Activated naive CD8-positive, alpha-beta T cell treated with anti-CD3 and anti-CD28 coated beads, Interleukin-2, amount 10 ng/mL, durations not matched to agents 7 days and 5 days (primary cell): ENCODE results near the gene KCNQ4. TPM values are rescaled to one million over a fixed set of nuclear protein-coding genes. Genes with fewer than 3 reads are reported as not detected.

Experiments
- ATAC-seq: fragments of 150-1000 bp; cut with Tn5 transposase; one replicate; pipeline ENCODE4 v1.10.0; 2021; ENCODE audit warnings: low read depth, moderate library complexity
- POLR2A ChIA-PET: fragments of 350-600 bp; sonication (Branson Sonifier 250); formaldehyde crosslinking; loops from one replicate; lab custom pipeline; 2021; ENCODE audit warnings: antibody characterized with exemption; lab: Charles Lee
- DNase-seq: peaks from one replicate; pipeline ENCODE4 v3.0.0; 2021
- H3K27ac Mint-ChIP-seq: one replicate; pipeline ENCODE4 v1.8.0; 2022; ENCODE audit warnings: mild to moderate bottlenecking, mixed read lengths
- H3K27me3 Mint-ChIP-seq: one replicate; pipeline ENCODE4 v1.8.0; 2022; ENCODE audit warnings: mild to moderate bottlenecking, moderate library complexity, mixed read lengths
- H3K36me3 Mint-ChIP-seq: one replicate; pipeline ENCODE4 v1.8.0; 2021; ENCODE audit warnings: mild to moderate bottlenecking, mixed read lengths
- H3K4me1 Mint-ChIP-seq: one replicate; pipeline ENCODE4 v1.8.0; 2021; ENCODE audit warnings: mixed read lengths
- H3K4me3 Mint-ChIP-seq: one replicate; pipeline ENCODE4 v1.8.0; 2022; ENCODE audit warnings: mild to moderate bottlenecking, moderate library complexity, mixed read lengths
- H3K9me3 Mint-ChIP-seq: one replicate; pipeline ENCODE4 v1.8.0; 2021; ENCODE audit warnings: mixed read lengths
- total RNA-seq, 2 experiments: library from RNA; stranded (reverse); gene quantifications; one replicate each; pipeline ENCODE4 v1.2.3, GENCODE V29; 2021

Gene KCNQ4
- total RNA-seq, 2 experiments from 2014 or later = 1.2 to 1.5 TPM

DNA sequence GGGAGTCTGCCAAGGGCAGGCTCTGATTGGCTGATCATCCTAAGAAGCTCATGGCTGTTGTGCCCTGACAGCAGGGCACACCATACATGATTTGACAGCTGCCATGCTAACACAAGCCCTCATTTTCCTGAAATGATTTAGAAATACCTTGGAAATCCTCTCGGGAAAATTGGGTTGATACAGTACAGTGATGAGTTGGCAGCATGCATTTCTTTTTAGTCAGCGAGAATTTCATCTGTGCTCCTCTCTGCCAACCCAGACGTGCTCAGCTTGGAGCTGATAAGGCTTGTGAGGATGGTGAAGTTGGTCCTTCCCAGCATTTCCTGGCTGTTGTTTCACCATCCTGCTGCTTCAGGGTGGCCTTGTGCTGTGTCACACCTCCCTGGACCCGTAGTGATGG lies 22.6 kb upstream of the KCNQ4 start:
- POLR2A ChIA-PET = no interaction called here
- Mint-ChIP-seq H3K4me1 (peaks cover 30% of the 10 kb centered on the region), H3K27ac (no peak overlapping the region), H3K27me3 (no peaks in the 10 kb centered on the region), H3K9me3 (no peaks in the 10 kb centered on the region), H3K4me3 (no peak overlapping the region), H3K36me3 (peaks cover 48% of the 10 kb centered on the region)
- DNase-seq = no peak
- ATAC-seq = no peak

DNA sequence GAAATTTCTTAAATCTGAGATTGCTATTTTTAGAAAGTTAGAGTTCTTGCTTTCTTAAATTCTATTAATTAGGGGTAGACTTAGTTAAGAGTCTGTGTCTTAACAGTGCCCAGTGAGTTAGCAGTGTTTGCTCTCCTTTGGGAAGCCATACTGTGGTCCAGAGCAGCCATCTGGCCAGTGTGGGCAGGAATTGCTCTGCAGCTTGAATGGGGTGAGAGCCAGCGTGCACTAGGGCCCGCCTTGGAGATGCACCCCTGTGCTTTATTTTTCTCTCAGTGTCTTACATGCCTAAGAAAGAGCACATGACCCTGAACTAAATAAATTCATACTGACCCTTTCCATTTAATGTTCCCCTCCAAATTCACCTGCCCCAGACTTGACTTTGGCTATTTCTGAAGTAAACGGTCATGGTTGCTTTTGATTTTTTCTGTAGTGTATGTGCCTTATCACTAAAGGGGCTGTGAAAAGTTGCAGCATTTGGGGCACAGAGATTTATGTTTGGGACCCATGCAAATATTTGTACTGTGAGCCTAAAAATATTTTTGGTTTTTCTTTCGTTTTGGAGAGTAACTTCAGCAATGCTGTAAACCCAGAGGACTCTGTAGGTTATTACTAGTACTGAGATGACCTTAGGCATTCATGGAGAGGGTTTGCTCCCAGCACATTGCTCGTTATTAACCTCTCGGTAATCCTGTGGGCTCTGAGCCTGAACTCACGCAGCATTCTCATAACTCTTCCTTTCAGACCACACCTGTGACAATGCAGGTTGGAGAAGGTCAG lies 21.3 kb upstream of the KCNQ4 start:
- H3K4me3 Mint-ChIP-seq = no peak overlapping the region
- H3K36me3 Mint-ChIP-seq = peaks cover 56% of the 10 kb centered on the region
- no peaks in the 10 kb centered on the region for H3K9me3 Mint-ChIP-seq
- POLR2A ChIA-PET = interaction anchor here (0.7 to 1.1 kb wide), 2 partner anchors 11 to 33 kb away, joined by 3 read pairs; no protein-coding TSS in a partner anchor
- no peaks in the 10 kb centered on the region for H3K27me3 Mint-ChIP-seq
- DNase-seq (no peak), ATAC-seq (no peak)
- peak overlapping the region; percentile 52 for H3K27ac Mint-ChIP-seq
- H3K4me1 Mint-ChIP-seq = peaks cover 30% of the 10 kb centered on the region

DNA sequence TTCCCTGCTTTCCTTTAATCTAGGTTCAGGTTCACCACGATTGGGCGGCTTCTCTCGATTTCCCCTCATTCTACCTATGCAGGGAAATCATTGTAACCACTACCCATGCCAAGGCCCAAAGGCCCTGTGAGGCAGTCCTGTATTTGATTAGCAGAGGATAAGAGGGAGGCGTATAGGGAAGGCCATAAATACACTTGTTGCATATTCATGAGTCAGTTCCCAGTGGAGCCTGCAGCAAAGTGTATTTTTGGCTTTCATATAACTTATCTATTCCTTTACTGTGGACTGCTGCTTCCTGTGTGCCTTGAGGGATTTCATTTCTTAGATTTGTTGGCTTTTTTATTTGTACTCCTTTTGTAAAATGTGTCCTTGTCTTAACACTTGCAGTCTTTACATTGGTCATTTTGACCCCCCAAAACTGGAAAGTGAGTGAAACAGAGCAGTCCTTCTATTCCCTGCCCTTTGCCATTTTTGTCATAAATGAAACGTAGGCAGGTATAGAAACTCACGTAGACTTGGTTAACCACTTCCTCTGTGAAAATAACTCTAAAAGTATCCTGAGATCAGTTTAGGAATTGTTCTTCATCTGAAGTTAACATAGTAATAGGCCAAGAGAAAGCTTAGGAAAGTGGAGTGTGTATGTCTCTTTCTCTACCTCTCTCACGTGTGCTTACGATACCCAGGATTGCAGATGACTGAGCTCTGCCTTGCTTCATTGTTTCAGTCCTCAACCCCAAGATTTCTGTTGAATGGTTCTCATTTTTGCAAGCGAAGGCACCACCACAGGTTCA lies 19.6 kb upstream of the KCNQ4 start:
- DNase-seq = no peak
- Mint-ChIP-seq H3K4me3 (peak overlapping the region; percentile 85), H3K27ac (peak overlapping the region; percentile 95), H3K9me3 (no peaks in the 10 kb centered on the region), H3K27me3 (no peaks in the 10 kb centered on the region), H3K4me1 (peaks cover 30% of the 10 kb centered on the region), H3K36me3 (peaks cover 64% of the 10 kb centered on the region)
- POLR2A ChIA-PET = interaction anchor here (0.6 to 1.4 kb wide), 3 partner anchors 9 to 72 kb away, joined by 4 to 9 read pairs (median 5); partner anchors contain the start of gene NFYC
- ATAC-seq = peak; percentile 55

DNA sequence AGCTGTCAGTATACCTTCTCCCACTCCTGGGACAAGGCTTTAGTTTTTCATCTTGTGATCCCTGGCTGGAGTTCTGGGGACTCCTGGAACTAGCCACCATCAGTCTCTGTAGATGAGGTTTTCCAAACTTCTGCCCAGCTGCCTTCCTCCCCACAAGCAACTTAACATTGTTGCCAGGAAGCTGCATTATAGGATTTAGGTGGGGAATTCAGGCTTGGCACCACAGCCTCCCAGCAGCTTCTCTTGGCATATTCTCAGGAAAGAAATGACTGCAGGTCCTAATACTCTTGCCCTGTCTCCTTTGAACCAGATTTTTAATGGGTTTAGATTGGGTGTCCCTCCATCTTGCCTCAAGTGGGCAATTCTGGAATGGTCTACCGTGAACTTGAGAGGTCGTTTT lies 18.6 kb upstream of the KCNQ4 start:
- no peaks in the 10 kb centered on the region for H3K9me3 Mint-ChIP-seq
- H3K36me3 Mint-ChIP-seq = peaks cover 59% of the 10 kb centered on the region
- peaks cover 40% of the 10 kb centered on the region for H3K4me1 Mint-ChIP-seq
- DNase-seq = no peak
- no peak for ATAC-seq
- peak overlapping the region; percentile 85 for H3K4me3 Mint-ChIP-seq
- POLR2A ChIA-PET = interaction anchor here (0.6 to 1.4 kb wide), 3 partner anchors 10 to 73 kb away, joined by 4 to 9 read pairs (median 5); partner anchors contain the start of gene NFYC
- peak overlapping the region; percentile 95 for H3K27ac Mint-ChIP-seq
- H3K27me3 Mint-ChIP-seq = no peaks in the 10 kb centered on the region

DNA sequence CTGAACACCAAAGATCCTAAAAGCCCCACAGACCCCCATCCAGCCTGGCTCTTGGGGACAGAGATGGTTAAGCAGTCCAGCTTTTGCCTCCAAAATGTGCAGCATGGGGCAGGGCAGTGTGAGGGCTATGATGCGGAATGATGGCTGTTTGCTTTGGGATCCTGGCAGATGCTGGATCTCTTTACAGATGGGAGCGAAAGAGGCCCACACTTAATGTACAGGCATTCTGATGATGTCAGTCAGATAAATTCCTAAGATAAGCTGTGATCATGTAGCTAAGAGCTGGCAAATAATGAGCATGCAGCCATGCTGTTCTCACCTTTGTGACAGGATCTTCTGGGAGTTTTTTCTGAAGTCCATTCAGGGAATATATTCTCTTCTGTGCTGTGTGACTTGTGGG lies 17.6 kb upstream of the KCNQ4 start:
- ATAC-seq = no peak
- Mint-ChIP-seq H3K9me3 (no peaks in the 10 kb centered on the region), H3K36me3 (peaks cover 58% of the 10 kb centered on the region), H3K27ac (no peak overlapping the region), H3K4me3 (no peak overlapping the region), H3K4me1 (peaks cover 47% of the 10 kb centered on the region), H3K27me3 (no peaks in the 10 kb centered on the region)
- POLR2A ChIA-PET = interaction anchor here (1.1 kb wide), 1 partner anchor 75 kb away, joined by 3 read pairs; no protein-coding TSS in a partner anchor
- no peak for DNase-seq

DNA sequence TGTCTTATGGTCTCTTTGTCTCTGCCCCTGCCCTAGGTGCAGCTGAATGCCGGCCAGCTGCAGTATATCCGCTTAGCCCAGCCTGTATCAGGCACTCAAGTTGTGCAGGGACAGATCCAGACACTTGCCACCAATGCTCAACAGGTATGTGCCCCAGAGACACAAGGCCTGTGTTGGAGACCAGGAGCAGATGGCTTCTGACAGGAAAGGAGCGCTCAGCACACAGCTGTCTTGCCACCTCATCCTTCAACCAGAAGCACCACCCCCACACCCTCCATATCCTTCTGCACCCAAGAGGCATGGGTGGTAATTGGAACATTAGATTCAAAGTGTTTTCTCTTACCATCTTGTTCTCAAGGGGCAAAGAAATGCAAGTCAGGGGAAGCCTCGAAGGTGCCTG lies 17.0 kb upstream of the KCNQ4 start:
- Mint-ChIP-seq H3K4me1 (peaks cover 46% of the 10 kb centered on the region), H3K9me3 (no peaks in the 10 kb centered on the region), H3K27ac (no peak overlapping the region), H3K4me3 (no peak overlapping the region), H3K36me3 (peaks cover 55% of the 10 kb centered on the region), H3K27me3 (no peaks in the 10 kb centered on the region)
- DNase-seq (no peak), ATAC-seq (no peak)
- POLR2A ChIA-PET = interaction anchor here (1.1 kb wide), 1 partner anchor 75 kb away, joined by 3 read pairs; no protein-coding TSS in a partner anchor

DNA sequence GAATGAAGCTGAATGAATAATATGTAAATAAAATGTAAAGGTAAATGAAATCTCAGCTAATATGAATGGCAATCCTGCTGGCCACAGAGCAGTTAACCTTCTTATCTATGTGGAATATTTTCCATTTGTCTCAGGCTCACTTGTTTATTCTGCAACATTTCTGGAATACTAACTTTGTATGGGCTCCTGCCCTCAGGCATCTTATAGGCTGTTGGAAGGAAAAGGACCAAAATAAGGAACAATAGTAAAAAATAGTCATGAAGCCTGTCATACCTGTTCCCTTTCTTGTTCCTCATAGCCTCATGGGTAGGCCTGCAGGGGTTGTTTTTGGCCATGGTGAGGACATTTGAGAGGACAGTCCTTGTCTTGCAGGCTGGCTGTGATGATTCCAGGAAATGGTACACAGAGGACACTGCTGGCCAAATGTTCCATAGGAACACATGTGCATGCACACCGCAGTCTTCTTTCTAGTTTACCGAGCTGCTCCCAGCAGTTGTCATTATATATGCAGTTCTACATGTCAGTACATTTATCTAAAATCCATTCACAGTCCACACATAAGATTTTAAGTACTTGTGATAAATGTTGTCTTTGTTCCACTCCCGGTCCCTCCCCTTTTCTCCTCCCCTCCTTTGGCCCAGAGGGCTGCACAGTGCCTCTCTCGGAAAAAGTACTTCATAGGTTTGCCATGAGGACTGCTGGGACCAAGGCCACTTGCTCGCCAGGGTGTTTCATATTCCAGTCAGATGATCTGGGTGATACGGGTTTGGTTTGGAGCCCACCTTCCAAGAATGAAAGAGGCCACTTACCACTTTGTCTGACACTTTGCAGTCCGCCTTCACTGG lies 15.2 kb upstream of the KCNQ4 start:
- H3K9me3 Mint-ChIP-seq = no peaks in the 10 kb centered on the region
- POLR2A ChIA-PET = no interaction called here
- peaks cover 49% of the 10 kb centered on the region for H3K36me3 Mint-ChIP-seq
- peaks cover 39% of the 10 kb centered on the region for H3K4me1 Mint-ChIP-seq
- no peak overlapping the region for H3K27ac Mint-ChIP-seq
- ATAC-seq = no peak
- no peak overlapping the region for H3K4me3 Mint-ChIP-seq
- H3K27me3 Mint-ChIP-seq = no peaks in the 10 kb centered on the region
- DNase-seq = no peak

DNA sequence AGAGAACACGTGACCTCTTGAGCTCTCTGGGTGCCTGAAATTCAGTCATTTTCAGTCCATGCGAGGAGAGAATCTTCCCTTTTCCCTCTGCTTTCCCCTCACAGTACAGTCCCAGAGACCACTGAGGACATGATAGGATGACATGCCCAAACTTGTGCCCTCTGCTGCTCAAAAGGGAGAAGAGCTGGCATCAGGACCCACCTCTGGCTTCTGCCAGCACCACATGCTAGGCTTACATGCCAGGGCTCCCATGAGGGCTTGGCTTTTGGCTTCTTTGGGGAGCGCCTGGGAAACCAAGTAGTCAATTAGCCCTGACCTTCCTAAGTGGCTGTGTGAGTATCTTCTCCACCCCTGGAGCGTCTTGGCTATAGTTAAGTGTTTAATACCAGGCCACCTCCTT lies 13.8 kb upstream of the KCNQ4 start:
- POLR2A ChIA-PET = interaction anchor here (0.7 to 1.6 kb wide), 3 partner anchors 25 to 78 kb away, joined by 3 to 4 read pairs (median 3); partner anchors contain the start of gene NFYC
- Mint-ChIP-seq H3K4me3 (peak overlapping the region; percentile 31), H3K27ac (peak overlapping the region; percentile 78), H3K27me3 (no peaks in the 10 kb centered on the region), H3K36me3 (peaks cover 40% of the 10 kb centered on the region), H3K4me1 (peaks cover 32% of the 10 kb centered on the region), H3K9me3 (no peaks in the 10 kb centered on the region)
- ATAC-seq = no peak
- DNase-seq = no peak

DNA sequence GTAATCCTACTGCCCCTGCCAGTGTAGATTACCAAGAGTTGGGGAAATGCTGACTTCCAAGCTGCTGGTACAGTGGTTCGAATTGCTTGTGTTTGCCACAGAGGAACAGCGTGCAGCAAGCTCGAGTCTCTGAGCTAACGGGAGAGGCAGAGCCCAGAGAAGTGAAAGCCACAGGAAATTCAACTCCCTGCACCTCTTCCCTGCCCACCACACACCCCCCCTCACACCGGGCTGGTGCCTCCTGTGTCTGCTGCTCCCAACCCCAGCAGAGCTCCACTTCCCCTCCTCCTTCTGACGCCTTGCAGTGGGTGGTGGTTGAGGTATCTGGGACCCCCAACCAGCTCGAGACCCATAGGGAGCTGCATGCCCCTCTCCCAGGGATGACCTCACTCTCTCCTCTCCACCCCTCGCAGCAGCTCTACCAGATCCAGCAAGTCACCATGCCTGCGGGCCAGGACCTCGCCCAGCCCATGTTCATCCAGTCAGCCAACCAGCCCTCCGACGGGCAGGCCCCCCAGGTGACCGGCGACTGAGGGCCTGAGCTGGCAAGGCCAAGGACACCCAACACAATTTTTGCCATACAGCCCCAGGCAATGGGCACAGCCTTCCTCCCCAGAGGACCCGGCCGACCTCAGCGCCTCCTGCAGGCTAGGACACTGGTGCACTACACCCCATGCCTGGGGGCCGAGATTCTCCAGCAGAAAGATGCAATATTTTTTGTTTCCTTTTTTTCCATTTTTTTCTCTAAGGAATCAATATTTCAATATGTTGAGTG lies 13.1 kb upstream of the KCNQ4 start:
- POLR2A ChIA-PET = interaction anchor here (0.7 to 1.6 kb wide), 4 partner anchors 24 to 92 kb away, joined by 3 to 4 read pairs (median 3); partner anchors contain the start of genes CITED4 and NFYC
- peaks cover 37% of the 10 kb centered on the region for H3K36me3 Mint-ChIP-seq
- peak overlapping the region; percentile 78 for H3K27ac Mint-ChIP-seq
- peak; percentile 32 for ATAC-seq
- H3K4me3 Mint-ChIP-seq = peak overlapping the region; percentile 33
- H3K27me3 Mint-ChIP-seq = no peaks in the 10 kb centered on the region
- H3K4me1 Mint-ChIP-seq = peaks cover 27% of the 10 kb centered on the region
- no peak for DNase-seq
- H3K9me3 Mint-ChIP-seq = no peaks in the 10 kb centered on the region

DNA sequence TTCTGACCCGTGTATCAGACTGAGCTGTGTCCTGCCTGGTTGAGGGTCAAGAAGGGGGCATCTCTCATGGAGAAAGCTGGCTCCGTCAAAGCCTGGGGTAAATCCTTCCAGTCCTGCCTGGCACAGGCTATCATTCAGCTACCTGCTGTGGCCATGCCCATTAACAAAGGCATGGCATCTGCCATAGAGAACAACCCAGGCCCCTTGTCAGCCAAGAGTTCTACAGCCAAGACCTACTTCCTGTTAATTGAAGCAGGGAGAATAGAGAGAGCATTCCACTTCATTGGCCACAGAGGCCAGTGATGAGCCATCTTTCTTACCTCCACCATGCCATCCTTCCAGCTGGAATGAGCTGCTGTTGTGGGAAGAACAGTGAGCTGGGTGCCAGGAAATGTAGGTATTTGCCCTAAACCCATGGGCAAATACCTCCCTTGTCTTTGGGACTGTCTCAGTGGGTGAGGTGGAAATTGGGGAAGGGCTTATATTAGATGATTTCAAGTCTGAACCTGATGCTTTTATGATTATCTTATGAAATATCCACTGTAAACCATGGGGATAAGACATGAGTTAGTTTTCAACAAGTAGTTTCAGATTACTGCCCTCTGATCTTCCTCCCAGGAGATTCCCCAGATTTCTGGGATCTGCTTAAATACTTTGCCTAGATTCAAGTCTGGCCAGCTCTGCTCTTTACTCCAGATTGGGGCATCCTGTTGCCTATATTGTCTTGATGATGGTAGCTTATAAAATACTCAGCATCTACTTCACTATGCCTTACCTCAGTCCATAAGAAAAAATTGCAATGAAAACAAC lies 11.2 kb upstream of the KCNQ4 start:
- H3K27ac Mint-ChIP-seq = peak overlapping the region; percentile 20
- peaks cover 2% of the 10 kb centered on the region for H3K9me3 Mint-ChIP-seq
- no peak for DNase-seq
- peaks cover 25% of the 10 kb centered on the region for H3K4me1 Mint-ChIP-seq
- H3K27me3 Mint-ChIP-seq = no peaks in the 10 kb centered on the region
- ATAC-seq = no peak
- H3K4me3 Mint-ChIP-seq = no peak overlapping the region
- peaks cover 40% of the 10 kb centered on the region for H3K36me3 Mint-ChIP-seq
- POLR2A ChIA-PET = interaction anchor here (0.6 to 0.8 kb wide), 3 partner anchors 10 to 574 kb away, joined by 3 to 4 read pairs (median 3); no protein-coding TSS in a partner anchor

DNA sequence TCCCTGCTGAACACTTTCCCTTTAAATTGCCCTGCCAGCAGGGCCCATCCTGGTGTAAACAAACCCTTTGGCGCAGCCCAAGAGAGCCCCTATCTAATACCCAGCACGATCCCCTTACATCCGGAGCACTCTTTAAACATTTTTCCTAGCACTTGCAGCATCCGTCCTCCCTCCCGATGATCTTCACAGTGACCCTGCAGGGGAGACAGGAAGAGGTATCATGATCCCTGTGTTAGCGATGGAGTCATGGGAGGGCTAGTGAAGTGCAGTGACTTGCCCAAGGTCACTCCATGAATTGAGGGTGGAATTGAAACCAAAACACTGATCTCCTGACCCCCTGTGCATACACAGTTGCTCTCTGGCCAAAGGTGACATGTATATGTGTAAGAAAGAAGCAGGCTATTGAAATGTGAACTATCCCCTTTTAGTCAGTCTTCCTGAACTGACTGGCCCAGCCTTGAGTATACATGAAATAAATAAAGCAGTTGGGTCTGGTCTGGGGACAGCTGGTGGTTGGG lies 9.8 kb upstream of the KCNQ4 start:
- no peak for ATAC-seq
- no peak for DNase-seq
- no peak overlapping the region for H3K4me3 Mint-ChIP-seq
- peaks cover 30% of the 10 kb centered on the region for H3K4me1 Mint-ChIP-seq
- POLR2A ChIA-PET = interaction anchor here (1.2 to 2.5 kb wide), 5 partner anchors 9 to 88 kb away, joined by 3 to 15 read pairs (median 7); partner anchors contain the start of gene CITED4
- H3K27ac Mint-ChIP-seq = peak overlapping the region; percentile 7
- peaks cover 36% of the 10 kb centered on the region for H3K36me3 Mint-ChIP-seq
- peaks cover 2% of the 10 kb centered on the region for H3K9me3 Mint-ChIP-seq
- H3K27me3 Mint-ChIP-seq = no peaks in the 10 kb centered on the region
